Activated effector memory CD4-positive, alpha-beta T cell treated with Interleukin-2 at 50 U/mL for 16 hours (primary cell): ENCODE data around the gene NPNT.

Experiments
- DNase-seq: peaks from one replicate; pipeline ENCODE4 v3.0.0-alpha.2; 2020

NPNT gene

DNA sequence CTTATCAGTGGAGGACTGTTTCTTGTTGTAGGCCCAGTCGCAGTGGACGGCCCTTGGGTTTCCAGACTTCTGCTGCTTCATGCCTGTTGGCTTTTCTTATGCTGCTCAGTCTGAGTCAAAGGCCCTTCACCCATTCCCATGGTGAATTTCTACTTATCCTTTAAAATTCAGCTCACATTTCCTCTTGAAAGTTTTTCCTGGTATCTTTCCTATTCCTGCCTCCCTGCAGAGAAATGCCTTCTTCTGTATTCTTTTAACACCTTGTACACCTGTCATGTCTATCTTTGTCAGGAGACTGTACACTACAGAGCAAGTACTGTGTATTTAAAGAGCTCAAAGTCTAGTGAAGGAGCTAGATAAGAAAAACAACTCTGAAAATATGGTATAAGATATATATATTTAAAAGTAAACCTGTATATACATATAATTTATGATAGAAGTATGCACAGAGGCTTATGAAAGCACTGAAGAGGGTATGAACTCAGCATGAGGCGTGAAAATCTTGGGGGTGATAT is 22.0 kb downstream of the NPNT start:
- DNase-seq = no peak

DNA sequence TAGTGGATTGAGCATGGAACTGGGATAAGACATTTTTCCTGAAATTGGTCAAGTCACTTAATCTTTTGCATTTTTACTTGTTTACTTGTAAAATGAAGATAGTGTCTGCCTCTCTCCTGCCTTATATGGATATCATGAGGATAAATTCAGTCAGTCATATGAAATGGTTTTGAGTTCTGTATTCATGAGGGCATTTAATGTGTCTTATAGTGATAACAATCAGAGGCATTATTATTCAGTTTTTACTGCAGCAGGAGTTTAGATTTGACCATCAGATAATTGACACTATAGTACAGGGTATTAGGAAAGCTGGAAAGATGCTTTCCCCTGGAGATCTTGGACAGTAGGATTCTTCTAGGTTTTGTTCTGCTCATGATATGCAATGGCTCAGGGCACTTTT is 26.0 kb downstream of the NPNT start:
- no peak for DNase-seq

DNA sequence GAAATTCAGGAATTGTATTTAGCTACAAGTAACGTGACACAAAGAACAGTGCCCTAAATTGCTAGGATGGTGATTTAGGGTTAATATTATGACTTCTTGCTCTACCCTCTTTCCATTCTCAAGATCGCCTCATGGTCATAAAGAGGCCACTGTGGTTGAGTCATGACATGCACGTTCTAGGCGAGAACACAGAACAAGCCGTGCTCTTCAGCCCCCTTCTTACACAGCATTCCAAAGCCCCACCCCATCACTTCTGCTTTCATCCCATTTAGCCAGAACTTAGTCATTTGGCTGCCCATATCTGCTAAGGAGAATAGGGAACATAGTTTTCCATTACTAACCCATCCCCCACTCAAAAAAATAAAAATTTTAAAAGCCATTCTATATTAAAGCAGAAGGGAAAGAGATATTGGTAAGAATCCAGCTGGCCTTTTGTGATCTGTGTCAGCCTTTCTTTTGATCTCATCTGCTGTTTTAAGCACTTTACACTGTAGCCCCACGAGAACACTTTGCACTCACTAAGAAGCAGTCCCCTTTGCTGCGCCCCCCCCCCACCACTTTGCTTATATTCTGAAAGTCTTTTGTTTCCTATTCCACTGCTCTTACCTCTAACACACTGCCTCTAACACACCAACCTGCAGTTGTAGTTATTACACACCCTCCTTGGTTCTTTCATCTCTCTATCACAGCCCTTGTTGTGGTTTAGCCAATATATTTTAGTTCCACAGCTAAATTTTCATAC is 28.4 kb downstream of the NPNT start:
- no peak for DNase-seq

DNA sequence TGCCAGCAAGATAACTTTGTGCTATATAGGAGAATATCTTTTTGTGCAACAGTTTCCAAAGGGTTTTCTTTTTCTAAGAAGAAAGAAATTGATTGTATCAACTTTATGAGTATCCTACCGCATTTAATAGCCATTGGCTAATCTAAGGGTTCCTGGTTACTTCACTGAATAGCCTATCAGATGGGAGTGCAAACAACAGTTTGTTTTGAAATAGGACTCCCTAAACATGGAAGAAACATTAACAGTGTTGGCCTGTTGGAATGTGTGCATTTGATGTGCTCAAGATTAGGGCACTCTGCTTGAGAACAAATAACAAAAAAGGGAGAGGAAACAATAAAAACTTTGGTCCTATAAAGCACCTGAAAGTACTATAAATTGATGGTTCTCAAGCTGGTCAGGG is 29.1 kb downstream of the NPNT start:
- DNase-seq = no peak

DNA sequence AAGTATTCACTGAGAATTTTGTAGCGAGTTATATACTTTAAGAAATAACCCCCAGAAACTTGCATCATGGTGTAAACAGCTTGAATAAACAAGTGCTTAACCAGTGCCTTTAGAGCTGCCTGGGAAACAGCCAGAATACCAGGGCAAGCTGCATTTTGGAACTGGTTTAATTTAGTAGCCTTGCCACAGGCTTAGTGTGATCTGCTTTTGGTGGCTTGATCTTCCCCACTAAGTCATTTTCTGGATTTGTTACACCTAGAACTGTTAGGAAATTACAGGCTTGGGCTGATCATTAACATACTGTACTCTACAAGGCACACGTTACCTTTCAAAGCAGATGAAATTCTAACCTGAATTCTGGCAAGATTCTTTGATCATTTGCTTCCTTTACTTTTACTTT is 35.4 kb downstream of the NPNT start:
- no peak for DNase-seq

DNA sequence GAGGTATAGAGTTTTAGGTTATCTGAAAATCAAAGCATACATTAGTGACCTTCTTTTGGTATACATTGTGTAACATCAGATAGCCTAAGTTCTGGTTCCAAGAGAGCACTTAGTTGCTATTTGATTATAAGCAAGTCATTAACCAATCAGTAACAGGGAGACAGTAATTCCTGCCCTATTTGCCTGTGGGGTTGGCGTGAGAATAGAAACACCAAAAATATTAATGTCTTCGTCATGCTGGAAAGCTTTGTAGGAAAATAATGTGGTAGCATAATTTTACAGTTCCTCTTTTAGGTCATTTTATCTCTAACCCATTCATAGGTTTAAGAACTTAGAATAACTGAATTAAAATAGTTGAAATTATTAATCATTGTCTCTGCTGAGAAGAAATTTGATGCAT is 37.8 kb downstream of the NPNT start:
- DNase-seq = no peak

DNA sequence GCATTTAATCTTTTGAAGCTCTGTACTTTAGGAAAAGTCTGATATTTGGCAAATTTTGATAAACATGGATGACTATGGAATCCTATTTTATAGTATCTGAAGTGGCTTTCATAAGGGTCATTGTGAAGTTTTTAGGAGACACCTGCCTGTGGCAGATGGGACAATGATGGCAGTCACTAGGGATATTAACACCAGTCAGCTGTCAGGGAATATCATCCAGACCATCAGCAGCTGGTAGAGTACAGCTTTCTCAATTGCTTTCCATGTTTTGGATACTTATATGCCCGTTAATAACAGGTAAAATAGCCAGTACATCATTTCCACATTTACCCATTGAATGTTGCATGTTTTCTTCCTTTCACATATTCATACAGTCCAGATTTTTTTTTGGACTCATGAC is 39.1 kb downstream of the NPNT start:
- no peak for DNase-seq

DNA sequence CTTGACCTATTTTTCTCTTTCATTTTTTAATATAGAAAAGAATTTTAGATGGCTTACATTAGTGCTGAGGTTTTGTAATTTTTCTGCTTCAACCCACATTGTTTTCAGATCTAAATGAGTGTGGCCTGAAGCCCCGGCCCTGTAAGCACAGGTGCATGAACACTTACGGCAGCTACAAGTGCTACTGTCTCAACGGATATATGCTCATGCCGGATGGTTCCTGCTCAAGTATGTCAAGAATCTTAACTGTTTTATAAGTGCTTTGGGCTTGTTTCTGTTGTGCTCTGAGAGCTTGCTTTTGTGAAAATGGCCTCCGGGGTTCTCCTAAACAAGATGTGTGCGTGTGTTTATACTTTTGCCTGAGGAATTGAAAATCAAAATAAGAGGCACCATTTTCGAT is 41.6 kb downstream of the NPNT start:
- no peak for DNase-seq

DNA sequence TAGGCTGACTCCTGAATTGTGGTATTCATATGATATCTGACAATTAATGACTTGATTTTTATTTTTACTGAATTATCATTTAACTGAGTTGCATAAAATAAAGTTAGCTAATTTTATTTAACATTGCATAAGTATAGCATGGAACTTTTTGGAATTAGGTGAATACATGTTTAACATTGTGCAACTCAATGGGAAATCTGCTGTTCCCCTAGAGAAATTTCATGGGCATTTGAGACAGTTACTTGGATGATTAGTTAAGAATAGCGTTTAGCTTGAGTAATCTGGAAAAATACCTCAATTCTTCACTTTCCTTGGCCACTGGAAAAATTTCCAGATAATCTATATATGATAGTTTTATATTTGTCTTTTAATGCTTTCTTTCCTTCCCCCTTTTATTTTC is 42.5 kb downstream of the NPNT start:
- no peak for DNase-seq

DNA sequence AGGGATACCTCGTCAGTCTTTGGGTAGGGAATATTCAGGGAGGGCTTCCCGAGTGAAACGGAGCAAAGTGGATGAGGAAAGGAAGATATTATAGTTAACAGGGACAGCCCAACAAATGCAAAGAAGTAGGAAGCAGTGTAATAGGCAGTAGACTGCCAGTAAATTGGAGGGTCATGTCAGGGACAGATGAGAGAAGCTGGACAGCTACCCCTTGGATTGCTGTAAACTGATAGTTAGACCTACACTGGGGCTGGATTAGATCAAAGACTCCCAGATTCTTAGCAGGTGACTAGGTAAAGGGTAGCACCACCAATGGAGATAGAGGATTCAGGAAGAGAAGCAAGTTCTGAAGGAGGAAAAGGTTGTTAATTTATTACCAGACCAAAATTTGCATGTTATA is 48.0 kb downstream of the NPNT start:
- DNase-seq = no peak

DNA sequence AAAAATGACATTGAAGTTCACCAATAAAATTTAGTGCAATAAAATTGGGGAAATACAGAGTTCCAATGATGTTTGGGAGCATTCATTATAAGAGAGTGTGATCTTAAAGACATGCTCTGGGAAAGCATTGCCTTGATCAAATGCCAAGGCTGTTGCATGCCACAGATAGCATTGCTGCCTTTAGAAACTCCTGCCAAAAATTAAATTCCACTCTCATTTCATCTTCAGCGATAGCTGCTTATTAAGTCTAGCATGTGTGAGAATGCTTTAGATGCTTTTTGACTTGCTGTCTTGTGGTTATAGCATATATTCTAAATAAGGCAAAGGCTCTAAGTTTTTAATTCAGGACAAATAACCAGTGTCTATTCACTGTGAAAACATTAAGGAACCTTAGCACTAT is 49.3 kb downstream of the NPNT start:
- no peak for DNase-seq

DNA sequence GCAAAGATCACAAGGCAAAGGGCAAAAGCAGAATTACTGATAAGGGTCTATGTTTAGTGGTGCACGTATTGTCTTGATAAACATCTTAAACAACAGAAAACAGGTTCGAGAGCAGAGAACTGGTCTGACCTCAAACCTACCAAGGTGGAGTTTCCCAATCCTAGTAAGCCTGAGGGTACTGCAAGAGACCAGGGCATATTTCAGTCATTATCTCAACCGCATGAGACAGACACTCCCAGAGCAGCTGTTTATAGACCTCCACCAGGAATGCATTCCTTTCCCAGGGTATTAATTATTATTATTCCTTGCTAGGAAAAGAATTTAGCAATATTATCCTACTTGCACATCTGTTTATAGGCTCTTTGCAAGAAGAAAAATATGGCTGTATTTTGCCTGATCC is 51.5 kb downstream of the NPNT start:
- DNase-seq = no peak

DNA sequence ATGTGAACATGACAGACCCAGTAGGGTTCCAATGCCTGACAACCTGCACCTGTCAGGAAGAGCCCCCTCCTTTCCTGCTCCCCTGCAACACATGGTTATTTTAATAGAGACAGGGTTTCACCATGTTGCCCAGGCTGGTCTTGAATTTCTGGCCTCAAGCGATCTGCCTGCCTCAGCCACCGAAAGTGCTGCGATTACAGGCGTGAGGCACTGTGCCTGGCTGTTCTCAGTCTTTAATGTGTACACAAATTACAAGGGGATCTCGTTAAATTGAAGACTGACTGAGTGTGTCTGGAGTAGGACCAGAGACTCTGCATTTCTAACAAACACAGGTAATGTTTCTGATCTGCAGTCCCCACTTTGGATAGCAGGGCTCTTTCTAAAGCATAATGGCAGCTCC is 55.4 kb downstream of the NPNT start:
- no peak for DNase-seq

DNA sequence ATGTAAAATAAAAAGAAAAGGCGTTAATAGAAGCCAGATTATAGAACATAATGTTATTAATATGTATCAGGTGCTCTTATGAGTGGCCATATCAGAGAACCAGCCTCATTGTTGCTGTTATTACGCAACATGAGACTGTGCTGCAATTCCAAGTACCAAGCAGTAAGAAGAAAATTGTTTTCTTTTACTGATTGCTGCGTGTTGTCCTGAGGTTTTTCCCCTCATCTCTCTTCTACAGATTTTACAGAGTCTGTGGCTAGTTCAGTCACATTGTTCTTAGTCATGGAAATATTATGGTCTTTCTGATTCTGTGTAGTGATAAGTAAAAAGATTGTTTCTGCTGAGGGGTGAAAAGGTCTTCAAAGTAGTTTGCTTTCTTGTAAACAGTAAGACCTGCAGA is 55.9 kb downstream of the NPNT start:
- DNase-seq = no peak

DNA sequence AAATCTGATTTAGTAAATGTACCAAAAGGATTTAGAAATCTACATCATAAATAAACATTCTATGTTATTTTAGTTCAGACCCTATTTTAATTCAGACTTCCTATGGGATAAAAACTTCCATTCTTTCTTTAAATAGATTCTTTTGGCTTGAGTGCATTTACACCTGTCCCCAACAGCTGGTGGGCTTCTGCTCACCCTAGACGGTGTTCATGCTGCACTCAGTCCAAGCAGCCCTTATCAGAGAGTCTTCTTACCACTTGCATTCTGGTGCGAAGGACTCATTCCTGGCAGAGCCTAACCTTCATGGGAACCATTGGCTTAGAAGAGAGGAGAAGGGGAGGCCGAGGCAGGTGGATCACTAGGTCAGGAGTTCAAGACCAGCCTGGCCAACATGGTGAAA is 57.3 kb downstream of the NPNT start:
- DNase-seq = no peak

DNA sequence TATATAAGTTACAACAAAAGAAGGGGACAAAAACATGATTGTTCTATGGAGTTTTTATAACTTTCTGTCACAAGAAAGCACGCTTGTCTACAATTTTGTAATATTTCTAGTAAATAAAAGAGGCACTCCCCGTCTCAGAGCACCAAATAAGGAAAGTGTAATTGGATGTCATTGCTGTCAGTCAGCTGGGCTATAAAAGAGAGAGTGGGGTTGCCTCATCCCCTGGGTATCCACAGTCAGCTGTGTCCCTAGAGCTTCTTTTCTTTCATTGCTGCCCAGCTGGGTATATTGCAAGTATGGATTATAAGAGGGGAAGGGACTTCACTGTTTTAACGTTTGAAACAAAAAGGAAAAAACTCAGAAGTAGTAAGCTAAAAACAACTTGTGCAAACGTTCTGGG is 61.3 kb downstream of the NPNT start:
- DNase-seq = no peak

DNA sequence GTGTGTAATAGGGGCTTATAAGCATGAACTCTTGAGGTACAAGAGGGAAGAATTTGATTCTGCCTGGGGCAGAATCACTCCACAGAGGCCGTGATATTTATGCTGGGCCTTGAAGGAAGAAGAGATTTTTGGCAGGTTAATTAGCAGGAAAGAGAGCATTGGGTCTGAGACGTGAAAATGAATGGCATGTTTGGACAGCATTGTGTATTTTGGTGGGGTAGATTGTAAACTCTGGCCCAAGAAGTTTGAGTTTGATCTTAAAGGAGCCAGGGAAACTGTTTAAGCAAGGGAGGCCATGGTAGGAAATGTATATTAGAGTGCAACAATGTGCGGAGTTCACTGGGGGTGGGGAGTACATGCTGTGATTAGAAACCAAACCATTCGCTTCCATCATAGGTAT is 62.4 kb downstream of the NPNT start:
- DNase-seq = no peak

DNA sequence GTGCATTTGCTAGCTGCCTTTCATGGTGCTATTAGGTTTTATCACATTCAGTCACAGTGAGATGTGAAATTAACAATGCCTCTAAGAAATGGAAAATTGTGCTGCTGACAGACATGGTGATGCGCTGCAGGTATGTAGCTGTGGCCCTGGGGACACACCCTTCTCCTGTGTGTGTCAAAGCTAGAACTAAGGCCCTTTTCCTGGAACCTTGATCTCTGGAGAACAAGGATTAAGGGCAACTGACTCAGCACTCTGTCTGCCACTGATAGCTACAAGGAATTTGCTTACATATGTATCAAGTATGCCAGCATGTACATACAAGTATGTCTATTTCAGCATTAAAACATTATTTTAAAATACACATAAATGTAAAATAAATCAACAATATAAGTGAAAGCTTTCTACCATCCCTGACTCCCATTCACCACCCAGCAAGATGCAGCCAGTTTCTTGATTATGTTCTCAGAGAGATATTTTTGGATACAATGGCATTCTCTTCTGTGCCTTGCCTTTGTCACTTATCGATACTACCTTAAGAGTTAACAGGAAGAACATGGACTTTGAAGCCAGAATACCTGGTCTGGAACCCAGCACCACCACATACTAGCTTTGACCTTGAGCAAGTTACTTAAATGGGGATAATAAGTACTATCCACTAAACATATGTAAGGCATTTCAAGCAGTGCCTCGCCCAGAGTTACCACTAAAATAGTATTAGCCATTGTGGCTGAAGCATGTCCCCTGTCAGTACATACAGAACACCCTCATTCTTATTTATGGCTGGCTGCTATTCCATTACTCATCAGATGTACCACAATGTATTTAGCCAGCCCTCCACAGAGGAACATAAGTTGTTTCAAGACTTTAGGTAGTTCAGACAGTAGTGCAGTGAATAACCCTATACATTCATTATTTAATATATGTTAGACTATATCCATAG is 68.5 kb downstream of the NPNT start:
- DNase-seq = no peak

DNA sequence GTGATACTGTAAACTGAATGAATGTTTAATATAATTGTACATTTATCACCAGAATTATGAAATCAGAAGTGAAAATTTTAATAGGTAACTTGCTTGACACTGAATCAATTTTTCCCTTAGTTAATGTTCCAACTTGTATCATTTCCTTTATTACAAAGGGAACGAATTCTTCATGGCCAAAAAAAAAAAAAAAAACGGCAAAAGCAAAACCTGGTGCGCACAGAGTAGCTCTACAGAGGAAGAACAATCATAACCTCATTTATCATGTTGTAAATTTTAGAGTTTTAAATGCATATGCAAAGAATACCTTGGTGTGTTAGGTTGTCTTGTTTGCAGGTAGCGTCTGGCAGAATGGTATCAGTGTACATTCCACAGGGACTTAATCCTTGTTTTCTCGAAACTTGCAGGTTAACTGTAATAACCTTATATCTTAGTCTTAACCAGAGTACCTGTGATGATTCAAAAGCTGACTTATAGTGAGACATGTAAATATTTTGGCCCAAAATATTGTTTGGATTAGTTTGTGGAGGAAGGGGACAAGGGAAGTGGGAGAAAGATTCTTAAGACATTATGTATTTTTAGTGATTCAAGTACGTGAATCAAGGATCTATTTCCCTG is 70.0 kb downstream of the NPNT start:
- no peak for DNase-seq

DNA sequence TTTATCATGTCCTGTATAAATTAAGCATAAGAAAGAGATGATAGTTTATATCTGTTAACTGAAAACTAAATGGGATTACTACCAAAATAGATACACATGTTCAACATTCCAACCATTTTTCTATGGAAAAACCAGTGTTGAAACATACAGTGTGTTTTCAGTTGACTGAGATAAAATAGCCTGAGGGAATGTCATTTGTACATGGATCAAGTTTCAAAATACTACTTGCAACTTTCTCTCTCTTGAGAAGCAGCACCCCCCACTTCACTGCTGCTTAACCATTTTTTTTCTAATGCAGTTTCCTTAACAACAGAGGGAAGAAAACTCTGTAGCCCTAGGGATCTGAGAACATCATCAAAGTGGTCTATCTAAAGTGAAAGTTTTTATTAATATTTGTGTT is 70.8 kb downstream of the NPNT start:
- no peak for DNase-seq

DNA sequence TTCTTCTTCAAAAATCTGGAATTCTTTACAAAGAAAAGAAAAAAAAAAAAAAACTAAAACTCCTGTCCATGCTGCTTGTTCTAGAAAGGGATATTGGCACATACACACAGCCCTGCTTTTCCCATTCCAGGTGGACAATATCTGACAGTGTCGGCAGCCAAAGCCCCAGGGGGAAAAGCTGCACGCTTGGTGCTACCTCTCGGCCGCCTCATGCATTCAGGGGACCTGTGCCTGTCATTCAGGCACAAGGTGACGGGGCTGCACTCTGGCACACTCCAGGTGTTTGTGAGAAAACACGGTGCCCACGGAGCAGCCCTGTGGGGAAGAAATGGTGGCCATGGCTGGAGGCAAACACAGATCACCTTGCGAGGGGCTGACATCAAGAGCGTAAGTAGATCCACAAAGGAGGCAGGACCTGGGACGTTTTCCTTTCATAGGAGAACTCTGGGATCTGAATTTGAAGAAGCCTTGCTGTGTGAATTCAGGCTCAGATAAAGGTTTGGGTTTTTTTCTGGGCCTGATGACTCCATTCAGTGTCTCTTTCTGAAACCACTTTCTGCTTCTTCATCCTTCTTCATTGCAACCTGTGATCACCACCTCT is 71.9 kb downstream of the NPNT start:
- DNase-seq = no peak

DNA sequence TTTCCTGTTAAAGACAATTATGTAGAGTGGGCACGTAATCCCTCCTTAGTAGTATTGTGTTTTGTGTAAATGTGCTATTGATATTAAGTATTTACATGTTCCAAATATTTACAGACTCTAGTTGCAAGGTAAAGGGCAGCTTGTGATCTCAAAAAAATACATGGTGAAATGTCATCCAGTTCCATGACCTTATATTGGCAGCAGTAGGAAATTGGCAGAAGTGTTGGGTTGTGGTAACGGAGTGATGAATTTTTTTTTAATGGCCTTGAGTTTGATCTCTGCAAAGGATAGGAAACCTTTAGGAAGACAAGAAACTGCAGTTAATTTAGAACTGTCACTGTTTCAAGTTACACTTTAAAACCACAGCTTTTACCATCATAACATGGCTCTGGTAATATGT is 74.3 kb downstream of the NPNT start:
- no peak for DNase-seq

DNA sequence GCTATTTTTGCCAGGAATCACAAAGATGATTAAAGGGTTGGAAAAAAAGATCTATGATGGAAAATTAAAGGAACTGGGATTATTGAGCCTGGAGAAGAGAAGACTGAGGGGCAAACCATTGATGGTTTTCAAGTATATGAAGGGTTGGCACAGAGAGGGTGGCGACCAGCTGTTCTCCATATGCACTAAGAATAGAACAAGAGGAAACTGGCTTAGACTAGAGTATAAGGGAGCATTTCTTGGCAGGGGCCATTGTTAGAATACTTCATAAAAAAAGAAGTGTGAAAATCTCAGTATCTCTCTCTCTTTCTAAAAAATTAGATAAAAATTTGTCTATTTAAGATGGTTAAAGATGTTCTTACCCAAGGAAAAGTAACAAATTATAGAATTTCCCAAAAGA is 75.1 kb downstream of the NPNT start:
- no peak for DNase-seq
